Inferior parietal cortex (tissue), 1 donor: ENCODE results near the gene KRT9.
"Not testable (repeated sequence)": the region's sequence is repeated elsewhere in the genome, so short reads cannot be mapped to it uniquely, and the experiment has no call there.

ENCODE experiments used
- DNase-seq: peaks from one replicate; pipeline ENCODE4 v3.0.0-alpha.2; 2016; ENCODE audit errors: extremely low spot score

KRT9 gene

DNA sequence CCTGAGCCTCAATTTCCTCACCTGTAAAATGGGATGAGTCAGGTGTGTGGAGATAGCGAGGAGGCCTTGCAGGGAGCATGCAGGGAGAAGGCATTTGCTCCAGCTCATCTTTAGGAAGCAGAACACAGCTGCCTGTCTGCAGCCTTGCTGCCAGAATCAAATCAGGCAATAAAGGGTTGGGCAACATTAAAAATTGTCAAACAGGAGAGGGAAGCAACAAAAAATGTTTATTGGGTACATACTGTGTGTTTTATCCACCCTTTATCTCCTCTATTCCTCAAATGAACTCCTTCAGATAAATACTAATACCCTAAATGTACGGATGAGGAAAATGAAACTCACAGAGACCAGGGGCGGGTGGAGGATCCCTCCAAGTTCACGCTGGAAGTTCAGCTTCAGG is 28.5 kb upstream of the KRT9 start:
- DNase-seq = no peak

DNA sequence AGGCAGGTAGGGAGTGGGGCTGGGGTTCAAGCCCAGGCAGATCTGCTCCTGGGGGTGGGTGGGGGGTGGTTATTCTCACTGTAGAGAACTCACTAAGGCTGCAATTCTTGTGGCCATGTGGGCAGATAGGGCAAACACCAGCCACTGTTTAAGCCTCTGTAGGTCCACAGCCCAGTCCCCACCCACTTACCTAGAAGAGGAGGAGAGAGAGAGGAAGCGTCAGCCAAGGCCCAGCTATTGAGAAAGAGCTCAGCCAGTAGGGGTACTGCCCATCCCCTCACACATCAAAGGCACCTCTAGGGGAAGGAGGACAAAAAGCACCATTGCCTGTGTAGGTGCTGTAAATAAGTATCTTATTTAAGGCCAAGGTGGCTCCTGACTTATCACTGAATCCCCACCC is 27.8 kb upstream of the KRT9 start:
- no peak for DNase-seq

DNA sequence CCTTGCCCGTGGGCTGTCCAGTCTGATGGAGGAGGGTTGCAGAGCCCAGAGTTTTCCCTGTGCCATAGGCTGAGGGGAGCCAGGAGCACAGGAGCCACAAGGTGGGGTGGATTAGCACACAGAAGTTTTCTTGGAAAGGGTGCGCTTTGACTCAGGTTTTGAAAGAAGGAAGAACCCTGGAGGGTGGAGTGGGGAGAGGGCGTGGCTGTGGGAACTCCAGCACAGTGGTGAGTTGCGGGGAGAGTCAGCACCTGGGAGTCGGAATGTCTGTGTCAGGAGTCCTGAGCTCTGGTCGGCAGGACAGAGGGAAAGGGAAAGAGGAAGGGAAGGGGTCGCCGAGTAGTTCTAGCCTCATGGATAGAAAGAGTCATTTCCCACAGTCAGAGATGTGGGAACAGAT is 23.7 kb upstream of the KRT9 start:
- no peak for DNase-seq

DNA sequence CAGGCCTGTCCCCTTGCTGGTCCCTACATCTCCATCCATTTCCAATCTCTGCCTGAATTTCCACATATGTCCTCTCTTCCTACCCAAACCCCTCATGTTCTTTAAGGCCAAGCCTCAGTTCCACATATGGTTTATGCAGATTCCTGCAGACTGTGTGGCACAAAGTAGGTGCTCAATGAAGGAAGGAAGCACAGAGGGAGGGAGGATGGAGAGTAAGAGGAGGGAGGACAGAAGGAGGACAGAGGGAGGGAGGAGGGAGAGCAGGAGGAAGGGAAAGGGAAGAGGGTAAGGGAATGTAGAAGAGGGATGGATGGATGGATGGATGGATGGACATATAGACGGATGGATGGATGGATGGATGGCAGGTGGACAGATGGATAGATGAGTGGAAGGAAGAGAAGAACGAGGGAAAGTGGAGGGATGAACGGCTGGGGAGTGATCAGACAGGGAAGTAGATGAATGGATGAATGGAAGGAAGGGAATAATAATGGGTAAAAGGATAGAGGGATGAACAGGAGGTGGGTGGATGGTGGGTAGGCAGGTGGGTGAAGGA is 22.6 kb upstream of the KRT9 start:
- DNase-seq = no peak

DNA sequence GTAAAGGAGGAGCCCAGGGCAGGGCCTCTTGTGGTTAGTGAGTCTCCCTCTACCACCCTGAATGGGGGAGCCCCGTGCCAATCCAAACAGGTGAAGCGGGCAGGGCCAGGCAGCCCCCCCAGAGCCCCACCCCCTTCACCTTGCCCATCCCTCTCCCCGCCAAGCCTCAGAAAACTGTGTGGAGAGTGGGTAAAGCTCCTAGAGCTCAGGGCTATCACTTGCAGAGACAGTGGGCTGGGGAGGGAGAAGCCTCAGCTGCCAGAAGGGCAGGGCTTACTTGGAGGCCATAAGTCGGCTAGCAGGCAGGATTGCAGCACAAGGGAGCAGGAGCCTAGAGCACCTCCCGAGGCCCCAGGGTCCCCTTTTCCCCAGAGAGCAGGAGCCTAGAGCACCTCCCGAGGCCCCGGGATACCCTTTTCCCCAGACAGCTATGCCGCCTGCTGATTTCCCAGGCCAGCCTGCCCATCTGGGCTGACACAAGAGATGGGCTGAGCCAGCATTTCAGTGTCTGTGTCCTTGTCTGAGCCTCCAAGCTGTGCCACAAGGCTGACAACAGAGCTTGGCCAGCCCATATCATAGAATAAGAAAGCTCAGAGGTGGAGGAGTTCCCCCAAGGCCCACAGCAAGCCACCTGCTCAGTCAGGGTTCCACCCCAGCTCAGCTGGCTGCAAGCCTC is 21.6 kb upstream of the KRT9 start:
- DNase-seq = no peak

DNA sequence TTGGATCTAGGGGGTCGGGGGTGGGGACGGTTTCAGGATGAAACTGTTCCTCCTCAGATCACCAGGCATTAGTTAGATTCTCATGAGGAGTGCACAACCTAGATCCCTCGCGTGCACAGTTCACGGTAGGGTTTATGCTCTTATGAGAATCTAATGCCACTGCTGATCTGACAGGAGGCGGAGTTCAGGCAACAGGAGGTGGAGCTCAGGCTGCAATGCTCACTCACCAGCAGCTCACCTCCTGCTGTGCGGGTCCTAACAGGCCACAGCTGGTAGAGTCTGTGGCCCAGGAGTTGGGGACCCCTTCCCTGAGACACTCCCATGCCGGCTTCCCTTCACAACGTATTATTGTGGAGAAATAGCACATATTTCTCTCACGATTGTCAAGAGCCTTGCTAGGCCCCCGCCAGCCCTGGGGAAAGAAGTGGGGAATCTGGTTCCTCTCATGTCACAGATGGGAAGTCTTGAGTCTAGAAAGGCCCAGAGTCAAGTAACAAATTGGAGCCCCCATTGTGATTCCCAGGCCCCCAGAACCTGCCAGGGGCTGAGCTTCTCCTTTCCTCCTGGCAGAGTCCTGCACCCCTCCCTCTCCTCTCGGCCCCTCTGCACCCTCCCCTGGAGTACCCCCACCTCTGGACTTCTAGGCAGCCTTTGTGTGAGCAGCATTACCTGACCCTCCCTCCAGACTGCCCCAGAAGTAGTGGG is 20.9 kb upstream of the KRT9 start:
- no peak for DNase-seq

DNA sequence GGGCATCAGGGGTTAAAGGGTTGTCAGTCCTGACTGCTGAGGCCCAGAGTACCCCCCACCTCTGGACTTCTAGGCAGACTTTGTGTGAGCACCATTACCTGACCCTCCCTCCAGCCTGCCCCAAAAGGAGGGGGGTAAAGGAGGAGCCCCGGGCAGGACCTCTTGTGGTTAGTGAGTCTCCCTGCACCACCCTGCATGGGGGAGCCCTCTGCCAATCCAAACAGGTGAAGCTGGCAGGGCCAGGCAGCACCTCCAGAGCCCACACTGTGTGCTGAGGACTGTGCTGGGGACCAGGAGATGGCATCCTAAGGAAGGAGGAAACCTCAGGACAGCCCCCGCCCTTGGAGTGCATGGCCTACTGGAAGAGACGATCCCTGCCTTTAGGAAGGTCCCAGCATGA is 17.4 kb upstream of the KRT9 start:
- no peak for DNase-seq

DNA sequence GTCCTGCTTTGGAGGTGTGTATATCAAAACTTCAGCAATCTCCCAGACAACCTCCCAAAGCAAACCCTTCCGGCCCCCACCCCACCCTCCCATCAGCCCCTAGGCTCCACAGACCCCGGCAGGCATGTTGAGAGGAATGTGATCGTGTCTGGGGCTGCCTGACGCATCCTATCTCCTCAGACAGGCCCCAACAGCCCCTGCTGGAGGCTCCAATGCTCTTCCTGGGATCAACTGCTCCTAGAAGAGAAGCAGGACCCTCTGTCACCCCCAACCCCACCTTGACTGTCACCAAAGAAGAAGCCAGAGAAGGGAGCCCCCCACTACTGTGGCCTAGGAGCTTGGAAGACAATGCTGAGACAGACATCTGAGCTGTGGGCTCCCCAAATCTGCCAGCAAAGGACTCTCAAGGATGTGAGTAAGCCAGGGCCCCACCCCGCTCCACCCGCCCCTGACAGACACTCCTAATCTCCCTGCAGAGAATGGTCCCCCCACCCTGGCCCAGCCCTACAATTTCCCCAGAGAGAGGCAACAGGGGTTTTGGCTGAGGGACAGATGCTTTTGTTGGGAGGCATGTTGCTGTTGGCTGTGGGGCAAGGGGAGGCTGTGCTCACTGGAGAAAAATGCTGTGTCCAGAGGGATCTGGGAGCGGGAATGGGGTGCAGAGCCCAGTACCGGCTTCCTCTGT is 16.4 kb upstream of the KRT9 start:
- DNase-seq = no peak

DNA sequence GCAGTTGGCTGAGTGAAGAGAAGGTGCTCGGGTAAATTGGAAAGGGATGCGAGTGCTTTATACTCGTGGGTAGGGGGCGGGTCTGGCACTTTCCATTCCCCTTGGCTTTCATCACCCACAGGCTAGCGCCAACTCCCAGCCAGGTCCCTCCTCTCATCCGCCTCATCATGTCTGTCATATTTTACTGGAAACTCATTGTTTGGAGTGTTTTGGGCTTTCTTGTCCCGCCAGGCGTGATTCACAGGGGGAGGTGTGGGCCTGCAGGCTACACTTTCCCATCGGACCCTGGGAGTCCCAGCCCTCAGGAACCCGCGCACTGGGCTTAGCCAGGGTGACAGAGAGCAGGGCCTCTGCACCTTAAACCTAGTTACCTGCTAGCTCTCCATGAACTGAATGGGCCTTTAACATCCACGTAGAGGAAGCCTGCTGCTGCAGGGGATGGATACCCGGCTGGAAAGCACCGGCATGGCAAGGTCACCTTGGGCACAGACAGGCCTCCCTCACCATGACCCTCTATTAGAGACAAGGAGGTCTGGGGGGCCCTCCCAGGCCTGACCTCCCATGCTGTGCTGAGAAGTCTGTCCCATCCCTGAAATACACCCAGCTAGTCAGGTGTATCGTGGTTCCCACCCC is 15.1 kb upstream of the KRT9 start, which contains the start of gene KRT14:
KRT14 (minus strand) TSS at position 33 of the 633 bp plus-strand sequence. CDS start 61 bp downstream, outside the sequence.
- DNase-seq = no peak

DNA sequence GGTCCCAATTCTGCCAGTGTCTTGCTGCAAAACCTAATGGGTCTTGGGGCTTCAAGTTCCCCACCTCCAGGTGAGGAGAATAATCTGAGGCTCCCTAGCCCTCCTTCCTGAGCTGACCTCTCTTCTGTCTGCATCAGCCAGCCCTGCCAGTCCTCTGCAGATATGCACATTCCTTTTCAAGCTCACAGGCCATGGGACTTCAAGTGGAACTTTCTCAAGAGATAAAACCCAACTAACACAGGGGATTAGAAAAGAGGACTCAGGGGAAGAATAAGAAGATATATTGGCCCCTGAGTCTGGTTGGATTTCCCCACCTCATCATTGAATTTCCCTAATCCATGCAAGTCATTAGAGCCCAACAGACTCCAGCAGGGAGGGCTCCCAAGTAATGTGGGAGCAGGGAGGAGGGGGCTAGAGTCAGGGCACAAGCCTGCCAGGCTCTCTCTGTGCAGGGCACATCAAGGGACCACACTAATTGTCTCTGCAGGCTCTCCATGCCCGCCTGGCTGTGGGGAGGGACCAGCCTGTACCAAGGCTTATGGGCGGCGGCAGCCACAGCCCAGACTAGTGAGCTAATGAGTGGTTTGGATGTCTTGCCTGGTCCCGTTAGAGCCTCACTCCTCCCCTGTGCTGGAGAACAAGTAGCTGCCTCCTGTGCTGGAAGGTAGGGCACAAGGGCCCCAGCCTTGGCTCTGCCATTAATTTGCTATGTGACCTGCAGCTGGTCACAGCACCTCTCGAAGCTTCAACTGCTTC is 13.6 kb upstream of the KRT9 start:
- no peak for DNase-seq

DNA sequence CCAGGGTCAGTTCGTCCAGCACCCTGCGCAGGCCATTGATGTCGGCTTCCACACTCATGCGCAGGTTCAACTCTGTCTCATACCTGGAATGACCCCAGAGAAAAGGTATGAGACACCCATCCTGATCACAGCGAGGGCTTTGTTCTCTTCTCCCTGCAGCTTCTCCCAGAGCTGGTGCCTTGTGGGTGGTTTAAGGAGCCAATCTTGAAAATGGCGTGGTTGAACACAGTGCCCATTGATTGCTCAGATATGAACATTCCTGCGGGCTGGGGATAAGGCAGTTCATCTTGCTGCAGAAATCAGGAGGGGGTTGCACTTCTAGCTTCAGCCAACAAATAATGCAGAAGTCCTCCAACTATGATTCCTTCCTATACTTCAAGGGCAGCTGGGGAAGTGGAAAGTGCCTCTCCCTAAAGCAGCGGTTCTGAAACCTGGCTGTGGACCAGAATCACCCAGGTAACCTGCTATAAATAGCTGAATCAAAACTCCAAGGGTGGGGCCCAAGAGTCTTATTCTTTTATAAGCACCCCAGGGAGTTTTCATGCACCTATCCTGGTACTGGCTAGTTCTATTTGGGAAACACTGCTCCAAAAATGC is 12.6 kb upstream of the KRT9 start:
- not testable (repeated sequence) for DNase-seq

DNA sequence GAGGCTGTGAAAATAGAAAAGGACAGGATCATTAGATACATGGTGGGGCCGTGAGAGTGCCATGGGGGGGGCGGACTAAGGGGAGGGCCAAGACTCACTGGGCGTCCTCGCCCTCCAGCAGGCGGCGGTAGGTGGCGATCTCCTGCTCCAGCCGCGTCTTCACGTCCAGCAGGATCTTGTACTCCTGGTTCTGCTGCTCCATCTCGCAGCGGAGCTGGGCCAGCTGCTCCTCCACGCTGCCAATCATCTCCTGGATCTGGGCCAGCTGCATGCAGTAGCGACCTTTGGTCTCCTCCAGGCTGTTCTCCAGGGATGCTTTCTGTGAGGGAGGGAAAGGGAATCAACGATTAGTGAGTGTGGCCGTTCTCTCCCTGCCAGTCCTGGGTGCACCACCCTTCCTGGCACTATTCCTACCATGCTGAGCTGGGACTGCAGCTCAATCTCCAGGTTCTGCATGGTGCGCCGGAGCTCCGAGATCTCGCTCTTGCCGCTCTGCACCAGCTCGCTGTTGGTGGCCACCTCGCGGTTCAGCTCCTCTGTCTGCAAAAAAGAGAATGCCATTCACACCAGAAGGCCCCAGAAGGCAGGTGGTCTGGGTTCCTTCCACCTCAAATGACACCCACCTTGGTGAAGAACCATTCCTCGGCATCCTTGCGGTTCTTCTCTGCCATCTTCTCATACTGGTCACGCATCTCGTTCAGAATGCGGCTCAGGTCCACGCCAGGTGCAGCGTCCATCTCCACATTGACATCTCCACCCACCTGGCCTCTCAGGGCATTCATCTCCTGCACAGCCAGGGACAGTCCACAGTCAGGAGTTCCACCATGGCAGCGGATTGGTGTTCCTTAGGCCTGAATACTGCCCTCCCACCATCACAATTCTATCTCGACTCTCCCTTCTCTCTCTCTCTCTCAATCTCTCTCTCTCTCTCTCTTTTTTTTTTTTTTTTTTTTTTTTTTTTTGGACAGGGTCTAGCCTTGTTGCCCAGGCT is 11.6 kb upstream of the KRT9 start:
- no peak for DNase-seq

DNA sequence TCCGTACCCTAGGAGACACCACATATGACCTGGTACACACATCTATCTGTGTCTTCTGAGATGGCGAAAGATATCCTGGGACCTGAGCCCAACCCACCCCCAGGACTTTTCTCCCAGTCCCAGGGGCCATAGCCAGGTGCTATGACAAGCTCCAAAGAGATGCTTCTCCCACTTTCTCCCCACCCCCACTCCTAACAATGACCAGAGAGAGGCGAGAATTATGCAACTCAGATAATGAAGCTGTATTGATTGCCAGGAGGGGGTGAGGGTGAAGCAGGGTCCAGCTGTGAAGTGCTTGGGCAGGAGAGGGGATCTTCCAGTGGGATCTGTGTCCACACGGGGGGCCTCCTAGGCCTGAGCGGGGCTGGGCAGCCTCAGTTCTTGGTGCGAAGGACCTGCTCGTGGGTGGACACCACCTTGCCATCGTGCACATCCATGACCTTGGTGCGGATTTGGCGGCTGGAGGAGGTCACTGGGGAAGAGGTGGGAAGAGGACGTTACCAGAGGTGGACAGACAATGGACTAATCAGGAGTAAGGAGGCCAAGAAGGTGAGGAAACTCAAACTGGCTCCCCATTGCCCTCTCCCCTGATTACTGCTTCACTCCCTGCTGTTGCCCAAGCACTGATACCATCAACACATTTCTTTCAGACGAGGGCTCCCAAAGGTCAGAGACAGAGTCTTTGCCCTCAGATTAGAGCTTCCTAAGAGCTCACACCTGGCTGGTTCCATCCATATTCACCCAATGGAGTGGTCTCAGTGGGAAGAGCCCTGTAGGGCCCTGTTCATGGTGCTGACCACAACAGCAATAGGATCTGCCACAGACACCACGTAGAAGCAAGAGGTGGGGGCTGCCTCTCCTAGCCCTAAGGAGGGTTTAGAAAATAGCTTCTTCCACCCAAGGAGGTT is 10.5 kb upstream of the KRT9 start:
- DNase-seq = not testable (repeated sequence)

DNA sequence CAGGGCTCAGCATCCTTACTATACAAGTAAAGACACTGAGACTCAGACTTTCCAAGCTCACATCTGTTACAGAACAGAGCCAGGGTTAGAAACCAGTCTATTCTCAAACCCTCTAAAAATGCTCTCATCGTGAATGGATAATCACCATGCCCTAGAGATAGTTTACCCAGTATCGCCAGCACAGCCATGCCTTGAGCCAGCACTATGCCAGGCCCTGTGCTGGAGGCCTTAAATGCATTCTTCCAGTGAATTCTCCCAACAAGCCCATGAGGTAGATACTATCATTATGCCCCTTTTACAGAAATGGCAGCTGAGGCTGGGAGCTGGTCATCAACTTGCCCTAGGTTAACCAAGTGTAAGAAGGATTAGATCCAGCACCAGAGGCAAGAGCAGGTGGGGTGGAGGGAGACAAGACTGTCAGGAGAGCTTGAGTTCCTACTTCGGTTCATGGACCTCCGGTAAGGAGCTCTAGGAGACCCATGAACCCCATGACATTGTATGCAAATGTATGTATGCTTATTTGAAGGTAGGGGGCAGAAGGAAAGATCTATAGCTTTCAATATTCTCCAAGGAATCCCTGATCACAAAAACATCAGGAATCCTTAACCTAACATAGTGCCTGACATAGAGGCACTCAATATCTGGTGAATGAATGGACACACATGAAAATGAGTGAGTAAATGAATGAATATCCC is 9.7 kb upstream of the KRT9 start:
- DNase-seq = no peak

DNA sequence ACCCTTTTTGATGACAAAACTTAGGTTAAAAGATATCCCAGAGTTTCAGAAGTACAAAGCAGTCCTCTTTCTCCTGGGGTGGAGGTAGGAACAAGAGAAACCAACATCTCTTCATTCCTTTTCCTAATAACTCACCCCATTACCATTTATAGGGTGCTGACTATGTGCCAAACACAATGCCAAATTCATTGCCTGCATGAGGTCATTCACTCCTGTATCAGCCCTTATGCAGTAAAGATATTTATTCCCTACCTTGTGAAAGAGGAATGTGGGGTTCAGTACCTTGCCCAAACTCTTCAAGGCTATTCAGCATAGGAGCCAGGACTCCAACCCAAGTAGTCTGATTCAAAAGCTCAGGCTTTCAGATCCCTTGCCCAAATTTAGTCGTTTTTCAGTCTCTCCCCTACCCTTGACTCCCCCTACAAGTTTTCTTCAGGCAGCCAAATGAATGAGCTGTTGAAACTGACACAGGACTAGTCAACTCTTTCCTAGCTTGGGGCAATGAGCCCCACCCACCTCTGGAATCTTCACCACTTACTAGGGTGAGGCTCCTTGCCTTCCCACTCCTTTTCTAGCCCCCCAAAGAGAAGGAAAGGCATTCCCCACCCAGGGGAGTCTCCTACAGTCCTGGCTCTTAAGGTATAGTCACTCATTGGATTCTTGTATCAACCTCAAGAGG is 9.0 kb upstream of the KRT9 start:
- no peak for DNase-seq

DNA sequence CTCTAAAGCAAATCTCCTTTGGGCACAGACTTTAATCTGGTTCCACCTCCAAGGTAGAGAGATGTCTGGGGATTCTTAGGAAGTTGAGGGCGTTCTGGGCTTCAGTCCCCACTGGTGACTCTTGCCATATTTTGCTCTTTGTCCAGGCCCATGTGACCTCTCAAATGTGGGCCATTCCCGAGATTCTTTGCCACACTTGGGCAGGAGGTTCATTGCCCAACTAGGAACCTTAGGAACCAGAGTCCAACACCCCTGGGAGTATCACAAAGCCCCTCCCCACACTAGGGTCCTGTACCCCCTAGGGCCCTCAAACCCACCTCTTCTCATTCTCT is 8.4 kb upstream of the KRT9 start:
- no peak for DNase-seq

DNA sequence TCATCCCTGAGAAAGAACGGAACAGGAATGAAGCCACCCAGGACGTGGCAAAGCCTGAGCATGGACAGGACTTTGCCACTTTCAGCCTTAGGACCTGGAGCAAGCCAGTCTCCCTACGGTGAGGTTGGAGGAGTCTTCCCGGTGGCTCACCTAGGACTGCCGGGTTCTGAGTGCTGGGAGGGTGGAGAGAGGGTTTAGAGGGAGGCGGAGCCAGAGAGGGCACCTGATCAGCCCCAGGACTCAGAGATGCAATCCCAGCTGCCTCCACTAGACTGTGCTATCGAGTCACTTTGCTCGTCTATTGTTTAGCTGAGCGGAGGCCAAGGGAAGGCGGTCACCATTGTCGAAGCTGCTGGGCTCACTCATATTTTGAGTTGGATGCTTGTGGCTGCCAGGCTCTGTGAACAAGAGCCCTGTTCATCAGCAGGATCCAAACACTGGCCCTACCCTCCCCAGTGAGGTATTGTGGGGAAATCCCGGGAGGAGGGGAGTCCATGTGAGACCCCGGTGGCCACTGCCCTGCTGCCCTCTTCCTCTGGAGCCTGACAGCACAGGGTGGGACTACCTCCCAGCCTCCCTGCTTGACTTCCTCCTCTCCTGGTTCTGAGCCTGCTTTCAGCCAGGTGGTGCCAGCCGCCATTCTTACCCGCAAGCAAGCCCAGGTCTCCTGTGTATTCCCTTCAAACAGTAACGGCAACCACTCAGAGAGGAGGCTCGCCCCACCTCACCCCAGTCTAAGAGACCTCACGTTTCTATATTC is 7.8 kb upstream of the KRT9 start:
- DNase-seq = peak; percentile 72
